ENCODE data around the gene CHST11.

DNA sequence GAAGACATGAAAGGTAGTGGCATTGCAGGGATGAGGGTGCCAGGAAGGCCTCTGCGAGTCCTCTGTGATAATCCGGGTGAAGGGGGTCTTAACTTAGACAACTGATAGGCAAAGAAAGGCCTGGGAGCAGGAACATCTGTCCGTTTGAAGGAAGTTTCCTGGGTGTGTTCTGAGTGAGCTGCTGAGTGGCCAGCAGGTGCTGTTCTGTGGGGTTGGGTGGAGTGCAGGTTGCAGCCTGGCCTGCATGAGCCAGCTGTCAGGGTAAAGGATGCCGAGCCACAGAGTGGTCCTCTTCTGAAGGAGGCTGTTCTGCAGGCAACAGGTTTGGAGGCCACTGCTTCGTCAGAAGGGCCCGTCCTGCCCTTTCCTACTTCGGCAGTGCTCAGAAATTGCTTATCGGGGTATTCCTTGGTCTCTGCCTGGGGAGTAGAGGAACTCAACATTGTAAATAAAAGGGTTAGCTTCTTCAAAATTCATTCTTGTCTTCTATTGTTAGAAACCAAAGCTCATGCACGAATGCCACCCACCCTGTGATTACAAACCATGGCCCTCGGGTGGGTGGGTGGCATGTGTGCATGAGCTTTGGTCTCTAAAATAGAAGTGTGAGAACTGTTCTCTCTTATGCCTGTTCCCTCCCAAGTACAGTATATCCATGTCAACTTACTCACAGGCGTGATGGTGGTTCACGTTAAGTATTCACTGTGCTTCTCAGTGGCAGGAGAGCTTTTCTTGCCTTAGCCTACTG lies 118.9 kb downstream of the CHST11 start:
- TF ChIP-seq POLR2A (IDR thresholded peaks at IDR 0.05), result no peak
- TF ChIP-seq, protein P1, sequence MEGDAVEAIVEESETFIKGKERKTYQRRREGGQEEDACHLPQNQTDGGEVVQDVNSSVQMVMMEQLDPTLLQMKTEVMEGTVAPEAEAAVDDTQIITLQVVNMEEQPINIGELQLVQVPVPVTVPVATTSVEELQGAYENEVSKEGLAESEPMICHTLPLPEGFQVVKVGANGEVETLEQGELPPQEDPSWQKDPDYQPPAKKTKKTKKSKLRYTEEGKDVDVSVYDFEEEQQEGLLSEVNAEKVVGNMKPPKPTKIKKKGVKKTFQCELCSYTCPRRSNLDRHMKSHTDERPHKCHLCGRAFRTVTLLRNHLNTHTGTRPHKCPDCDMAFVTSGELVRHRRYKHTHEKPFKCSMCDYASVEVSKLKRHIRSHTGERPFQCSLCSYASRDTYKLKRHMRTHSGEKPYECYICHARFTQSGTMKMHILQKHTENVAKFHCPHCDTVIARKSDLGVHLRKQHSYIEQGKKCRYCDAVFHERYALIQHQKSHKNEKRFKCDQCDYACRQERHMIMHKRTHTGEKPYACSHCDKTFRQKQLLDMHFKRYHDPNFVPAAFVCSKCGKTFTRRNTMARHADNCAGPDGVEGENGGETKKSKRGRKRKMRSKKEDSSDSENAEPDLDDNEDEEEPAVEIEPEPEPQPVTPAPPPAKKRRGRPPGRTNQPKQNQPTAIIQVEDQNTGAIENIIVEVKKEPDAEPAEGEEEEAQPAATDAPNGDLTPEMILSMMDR (IDR thresholded peaks at IDR 0.05), result no peak
